Superior temporal gyrus (tissue), 1 donor: Measurements from ENCODE around the gene FEV.

Source experiments
- DNase-seq: peaks from one replicate; pipeline ENCODE4 v3.0.0-alpha.2; 2016; ENCODE audit errors: extremely low spot score

The FEV gene

DNA sequence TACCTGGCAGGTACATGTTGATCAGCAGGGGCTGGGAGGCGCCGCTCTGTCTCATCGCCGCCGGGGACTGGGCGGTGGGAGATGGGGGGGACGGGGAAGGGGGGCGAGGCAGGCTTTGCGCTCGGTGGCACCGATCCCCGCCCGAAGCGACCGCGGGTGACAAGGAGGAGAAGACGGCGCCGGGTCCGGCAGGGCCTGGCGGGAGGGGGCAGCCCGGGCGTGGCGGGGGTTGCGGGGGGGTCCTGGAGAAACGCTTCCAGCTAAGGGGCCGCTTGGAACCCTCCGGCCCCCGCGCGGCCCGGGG lies at the start of gene FEV:
TSS of gene FEV (minus strand) at position 164 of the 304 bp plus-strand sequence. CDS start at position 55, 109 bp downstream.
- no peak for DNase-seq

DNA sequence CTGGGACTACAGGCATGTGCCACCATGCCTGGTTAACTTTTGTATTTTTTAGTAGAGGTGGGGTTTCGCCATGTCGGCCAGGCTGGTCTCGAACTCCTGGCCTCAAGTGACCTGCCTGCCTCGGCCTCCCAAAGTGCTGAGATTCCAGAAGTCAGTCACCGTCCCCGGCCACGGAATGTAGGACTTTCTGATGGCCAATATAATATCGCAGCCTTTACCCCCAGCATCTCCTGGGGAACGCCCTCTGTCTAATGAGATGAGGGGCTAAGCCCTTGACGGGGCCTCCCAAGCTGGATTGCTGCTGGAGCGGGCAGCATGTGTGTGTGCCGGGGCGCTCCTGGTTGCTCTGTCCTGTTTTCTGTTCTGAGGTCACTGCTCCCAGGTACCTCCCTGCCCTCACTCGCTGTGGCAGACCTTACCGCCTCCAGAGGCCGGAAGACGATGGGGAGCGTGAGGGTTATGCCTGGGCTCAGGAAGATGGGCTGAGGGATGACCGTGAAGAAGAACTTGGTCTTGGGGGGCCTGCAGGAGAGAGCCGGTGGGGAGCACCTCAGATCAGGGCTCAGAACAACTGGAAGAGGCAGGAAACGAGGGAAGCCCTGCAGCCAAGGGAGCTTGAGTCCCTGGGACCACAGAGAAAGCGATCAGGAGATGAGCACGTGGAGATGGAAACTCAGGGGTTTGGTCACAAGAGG lies 47.2 kb upstream of the FEV start:
- no peak for DNase-seq

DNA sequence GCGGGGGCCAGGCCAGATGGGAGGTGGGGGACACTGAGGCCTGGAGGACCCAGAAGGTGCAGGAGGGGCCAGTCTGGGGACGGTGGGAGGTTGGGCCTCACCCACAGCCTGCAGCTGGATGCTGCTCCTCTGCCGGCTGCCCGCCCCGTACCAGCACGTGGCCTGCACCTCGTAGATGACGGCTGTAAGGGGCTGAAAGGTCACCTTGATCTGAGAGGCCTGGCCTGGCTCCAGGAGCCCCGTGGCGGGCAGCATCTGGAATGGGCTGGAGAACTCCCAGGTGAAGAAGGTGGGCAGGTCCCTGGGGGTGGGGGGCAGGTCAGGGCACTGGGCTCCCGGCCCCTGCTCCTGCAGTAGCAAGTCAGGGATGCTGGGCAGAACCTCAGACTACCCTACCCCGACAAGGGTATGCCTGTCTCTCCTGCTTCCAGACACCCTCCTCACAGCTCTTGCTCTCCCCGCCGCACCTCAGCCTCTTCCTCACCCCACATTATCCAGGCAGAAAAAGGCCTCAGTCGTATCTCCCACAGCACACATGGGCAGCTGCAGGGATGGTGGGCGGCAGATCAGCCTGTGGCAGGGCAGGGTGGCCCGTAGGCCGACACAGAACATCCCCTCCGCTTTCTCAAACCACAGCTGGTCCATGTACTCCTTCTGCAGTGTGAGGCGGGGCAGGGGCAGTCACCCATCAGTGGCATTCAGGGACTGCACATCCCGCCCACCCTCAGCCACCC lies 46.2 kb upstream of the FEV start:
- DNase-seq: no peak

DNA sequence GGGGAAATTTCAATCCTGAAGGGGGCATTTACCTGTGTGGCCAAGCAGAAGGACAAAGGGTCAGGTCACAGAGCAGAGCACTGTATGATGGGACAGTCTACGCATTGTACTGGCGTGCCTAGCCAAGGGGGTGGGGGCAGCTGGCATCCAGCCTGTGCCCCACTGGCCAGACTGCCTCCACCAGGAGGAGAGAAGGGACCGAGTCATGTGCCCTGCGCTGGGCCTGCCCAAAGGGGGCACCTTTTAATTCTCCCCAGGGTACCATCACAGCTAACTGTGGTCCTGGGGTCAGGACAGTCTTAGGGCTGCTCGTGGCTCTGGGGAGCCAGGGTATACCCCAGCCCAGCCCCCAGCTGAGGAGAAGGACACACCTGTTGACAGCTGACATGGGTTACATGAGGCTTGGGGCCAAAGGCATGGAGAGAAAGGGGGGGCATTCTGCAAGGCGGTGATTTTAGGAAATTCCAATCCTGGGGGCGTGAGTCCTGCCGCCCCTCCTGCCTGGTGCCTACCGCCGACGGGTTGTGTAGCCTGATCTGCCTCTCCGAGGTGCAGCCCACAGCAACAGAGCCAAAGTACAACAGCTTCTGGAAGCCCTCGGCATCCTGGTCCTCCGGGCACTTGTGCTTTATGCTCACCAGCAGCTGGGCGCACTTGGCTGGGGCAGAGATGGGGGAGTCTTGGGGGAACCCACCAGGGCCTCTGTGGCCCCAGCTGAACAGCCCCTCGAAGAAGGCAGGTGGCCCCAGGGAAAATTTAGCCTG lies 45.4 kb upstream of the FEV start:
- no peak for DNase-seq

DNA sequence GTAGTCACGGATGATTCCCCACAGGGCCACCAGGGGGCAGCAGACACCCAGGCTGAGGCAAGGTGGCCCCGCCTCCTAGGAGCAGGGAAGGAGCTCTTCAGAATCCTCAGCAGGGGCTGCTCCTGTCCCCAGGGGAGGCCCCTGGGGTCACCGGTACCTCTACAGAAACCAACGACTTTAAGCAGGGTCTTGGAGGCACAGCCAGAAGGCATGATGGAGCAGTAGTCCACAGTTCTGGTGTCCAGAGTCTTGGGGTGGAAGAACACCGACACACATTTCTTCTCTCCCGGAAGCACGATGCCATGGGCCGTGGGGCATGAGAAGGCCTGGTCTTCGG lies 44.8 kb upstream of the FEV start:
- peak; percentile 92 for DNase-seq

DNA sequence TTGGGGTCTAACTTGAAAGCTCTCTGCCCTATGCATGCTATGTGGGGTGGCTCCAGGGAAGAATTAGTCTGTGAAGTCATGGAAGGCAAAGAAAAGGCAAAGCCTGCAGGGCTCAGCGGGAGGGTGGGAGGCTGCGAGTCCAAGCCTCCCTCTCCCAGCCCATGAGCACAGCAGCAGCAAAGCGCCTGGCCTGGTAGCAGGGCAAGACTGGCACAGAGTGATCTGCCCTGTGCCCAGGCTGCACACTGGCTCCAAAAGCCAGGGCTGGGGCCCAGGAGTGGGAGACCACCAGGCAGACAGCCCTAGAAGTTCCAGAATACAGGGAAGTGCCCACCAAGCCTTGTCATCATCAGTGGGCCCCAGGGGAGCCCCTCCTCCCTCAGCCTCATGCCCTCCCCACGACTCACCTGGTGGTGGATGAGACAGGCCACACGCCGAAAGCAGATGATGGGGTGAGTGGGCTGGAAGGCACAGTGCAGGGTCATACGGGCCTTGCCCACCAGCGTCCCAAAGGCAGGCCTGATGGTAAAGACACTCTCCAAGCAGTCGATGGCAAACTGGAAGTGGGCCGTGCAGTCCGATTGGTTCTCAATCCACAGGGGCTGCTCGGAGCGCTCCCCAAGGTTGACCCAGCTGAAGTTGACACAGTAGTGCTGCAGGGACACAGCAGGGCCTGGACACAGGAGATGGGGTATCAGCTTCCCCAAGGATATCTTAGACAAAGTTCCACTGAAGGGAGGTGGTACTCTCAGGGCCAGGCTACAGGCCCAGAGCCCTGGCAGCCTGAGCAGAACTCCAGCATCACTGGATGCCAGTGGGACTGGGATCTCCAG lies 44.2 kb upstream of the FEV start:
- no peak for DNase-seq

DNA sequence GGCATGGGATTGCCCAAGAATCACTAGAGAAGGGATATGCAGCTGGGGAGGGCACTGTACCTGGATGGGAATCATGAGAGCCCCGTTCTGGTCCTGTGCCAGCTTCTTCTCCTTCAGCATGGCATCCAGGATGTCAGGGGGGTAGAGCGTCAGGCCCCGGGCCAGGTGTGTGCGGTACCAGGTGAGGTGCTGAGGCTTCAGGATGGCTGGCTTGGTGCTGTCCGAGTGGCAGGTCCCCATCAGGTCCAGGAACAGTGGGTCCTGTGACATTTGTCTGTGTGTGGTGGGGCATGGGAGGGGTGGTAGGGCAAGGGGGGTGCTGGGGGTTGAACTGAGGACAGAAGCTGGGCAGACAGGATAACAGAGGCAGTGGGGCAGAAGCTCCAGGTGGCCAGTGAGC lies 43.2 kb upstream of the FEV start:
- DNase-seq: no peak

DNA sequence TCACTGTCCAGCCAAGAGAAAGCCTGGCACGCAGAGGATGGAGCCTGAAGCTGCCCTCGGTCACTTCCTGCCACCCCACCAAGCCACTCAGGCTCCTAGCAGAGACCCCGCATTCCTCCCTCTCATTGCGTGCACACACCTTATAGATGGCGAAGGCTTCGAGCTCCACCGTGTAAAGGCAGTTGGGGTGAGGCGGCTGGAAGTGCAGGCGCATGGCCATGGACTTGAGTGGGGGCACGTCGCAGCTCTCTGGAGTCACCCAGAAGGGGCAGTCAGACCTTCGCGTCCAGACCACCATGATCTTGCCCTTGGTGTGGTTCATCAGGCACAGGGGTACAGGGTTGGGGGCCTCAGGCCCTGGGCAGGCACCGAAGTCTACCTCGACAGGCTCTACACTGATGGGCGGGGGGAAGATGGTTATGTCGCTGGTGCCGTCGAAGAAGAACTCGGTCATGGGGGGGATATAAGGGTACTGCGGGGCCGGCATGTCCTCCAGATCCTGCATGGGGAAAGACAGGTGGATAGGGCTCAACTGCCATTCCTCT lies 42.6 kb upstream of the FEV start:
- no peak for DNase-seq

DNA sequence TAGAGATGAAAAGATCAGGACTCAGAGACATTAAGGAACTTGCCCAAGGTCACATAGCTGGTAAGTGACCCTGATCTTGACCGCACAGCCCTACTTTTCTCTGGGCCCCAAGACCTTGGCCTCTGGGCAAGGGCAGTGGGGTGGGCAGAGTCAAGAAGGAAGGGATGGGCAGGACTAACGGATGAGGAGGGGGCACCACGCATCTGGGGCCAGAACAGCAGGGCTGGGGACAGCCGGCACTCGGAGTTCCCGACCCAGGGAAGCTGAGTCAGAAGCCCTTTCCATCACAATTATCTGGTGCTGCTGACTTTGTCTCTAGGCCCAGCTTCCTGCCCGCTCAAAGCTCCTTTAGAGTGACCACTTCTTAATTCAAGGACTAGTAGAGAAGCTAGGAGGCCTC lies 42.0 kb upstream of the FEV start:
- no peak for DNase-seq

DNA sequence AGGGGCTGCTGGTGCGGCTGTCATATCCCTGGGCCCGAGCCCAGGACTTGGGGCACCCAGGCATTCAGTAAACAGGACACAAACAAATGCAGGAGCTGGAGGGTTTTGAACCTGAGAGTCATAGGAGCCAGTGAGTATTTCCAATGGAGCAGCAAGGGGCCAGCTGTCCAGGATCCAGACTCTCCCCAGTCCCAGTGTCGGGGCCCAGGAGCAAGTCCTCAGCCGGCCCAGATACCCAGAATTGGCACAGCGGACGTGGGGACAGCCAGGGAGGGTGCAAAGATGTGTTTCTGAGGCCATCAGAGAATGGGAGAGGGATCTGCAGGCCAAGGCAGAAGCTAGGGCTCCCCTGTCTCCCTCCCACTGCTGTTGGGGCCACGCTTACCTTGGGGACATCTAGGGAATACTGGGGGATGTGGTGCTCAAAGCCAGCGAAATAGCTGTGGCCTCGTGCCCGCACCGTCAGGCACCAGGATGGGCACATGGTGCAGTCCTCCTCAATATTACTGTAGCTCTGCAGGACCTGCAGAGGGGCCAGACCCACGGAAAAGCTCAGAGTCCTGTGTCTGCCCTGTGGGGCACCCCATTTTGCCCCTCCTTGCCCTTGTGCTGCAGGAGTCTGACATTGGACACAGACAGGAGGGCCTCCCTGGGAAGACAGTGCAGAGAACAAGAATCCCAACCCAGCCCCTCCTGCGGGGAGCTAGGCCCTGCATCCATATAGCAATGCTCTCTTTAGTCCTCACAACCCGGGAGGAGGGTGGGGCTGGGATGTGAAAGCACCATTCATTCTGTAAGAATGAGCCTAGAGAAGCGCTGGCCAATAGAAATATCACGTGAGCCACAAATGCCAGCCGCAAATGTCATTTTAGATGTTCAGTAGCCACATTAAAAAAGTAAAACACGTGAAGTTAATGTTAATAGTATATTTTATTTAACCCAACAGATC lies 40.9 kb upstream of the FEV start:
- peak; percentile 94 for DNase-seq

DNA sequence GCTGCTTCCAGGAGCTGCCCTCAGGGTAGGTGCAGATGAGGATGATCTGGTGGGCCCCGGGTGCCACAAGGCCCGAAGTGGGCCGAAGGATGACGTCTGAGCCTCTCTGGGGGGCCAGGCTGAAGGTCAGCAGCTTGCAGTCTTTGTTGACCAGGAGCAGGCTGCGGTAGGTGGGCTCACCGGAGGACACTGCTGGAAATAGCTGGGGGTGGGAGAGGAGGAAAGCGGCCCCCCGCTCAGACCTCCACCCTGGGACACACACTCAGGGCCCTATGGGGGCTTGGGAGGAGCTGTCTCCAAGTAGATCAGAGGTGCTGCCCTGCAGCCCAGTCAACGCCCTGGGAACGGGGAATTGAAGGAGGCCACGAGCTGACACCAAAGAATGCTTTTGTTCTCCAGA lies 39.1 kb upstream of the FEV start:
- DNase-seq: no peak

DNA sequence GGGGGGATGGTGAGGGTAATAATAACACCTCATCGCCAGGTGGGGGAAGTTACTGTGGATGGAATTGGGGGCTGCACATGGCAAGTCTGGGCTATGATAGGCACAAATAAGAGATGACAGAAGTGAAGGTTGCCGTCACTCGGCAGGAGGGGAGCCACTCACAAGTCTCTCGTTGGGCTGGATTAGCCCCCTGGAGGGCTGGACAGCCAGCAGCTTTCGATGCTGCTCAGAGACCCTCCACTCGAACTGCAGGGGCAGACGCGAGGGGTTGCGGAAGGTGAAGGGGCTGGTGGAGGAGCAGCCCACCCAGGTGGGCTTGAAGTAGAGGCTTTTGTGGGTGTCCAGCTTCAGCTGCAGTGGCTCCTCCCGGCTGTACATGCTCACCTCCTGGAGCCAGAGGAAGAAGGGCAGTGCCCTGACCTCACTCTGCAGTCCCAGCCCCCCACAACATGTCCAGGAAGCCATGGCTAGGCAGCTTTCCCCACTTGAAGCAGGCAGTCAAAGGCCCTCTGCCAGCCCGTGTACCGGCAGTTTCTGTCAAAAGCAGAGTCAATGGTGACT lies 38.1 kb upstream of the FEV start:
- DNase-seq: no peak

DNA sequence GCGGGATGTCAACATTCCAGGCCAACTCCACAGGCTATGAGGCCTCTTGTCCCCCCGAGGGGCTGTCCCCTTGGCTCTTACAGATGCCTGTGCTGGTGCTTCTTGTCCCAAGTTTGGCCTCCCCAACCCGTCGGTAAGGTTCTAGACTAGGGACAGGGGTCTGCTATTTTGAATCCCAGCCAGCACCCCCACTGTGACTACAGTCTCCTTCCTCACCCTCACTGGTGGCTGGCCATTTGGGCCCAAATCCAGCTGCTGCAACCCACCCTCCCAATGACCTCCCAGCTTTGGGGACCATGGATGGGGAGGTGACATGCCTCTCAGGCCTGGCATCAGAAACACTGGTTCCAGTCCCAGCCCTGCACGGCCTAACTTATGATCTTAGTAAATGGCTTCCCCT lies 37.6 kb upstream of the FEV start:
- no peak for DNase-seq

DNA sequence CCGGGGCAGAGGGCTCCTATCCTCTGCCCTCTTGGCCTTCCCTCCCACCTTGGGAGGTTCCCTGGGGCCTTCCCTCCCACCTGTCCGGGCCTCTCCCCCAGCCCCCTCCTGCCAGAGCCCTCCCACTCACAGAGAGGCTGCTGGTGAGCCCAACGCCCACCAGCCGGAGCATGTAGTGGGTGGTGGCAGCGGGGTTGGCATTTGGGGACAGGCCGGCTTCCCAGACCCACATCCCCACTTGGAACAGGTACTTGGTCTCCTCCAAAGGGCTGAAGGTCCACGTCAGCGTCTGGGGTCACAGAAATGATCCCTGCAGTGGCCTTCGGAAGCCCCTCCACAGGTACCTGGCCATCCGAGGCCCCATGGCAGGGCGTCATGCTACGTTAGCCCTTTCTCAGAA lies 37.1 kb upstream of the FEV start:
- DNase-seq: no peak

DNA sequence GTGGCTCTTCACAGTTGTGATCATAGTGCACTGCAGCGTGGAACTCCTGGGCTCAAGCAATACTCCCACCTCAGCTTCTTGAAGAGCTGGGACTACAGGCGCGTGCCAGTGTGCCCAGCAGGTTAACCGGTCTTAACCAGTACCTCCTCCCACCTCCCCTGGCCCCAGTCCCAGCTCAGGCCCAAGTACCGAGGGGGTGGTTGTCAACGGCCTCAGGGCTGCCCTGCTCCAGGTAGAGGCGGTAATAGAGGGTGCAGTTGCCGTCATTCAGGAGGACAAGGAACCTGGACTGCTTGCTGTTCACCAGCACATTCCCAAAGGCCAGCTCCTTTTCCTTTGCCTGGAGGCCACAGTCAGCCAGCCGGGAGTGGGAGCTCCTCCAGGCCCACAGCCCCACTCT lies 36.6 kb upstream of the FEV start:
- DNase-seq: no peak

DNA sequence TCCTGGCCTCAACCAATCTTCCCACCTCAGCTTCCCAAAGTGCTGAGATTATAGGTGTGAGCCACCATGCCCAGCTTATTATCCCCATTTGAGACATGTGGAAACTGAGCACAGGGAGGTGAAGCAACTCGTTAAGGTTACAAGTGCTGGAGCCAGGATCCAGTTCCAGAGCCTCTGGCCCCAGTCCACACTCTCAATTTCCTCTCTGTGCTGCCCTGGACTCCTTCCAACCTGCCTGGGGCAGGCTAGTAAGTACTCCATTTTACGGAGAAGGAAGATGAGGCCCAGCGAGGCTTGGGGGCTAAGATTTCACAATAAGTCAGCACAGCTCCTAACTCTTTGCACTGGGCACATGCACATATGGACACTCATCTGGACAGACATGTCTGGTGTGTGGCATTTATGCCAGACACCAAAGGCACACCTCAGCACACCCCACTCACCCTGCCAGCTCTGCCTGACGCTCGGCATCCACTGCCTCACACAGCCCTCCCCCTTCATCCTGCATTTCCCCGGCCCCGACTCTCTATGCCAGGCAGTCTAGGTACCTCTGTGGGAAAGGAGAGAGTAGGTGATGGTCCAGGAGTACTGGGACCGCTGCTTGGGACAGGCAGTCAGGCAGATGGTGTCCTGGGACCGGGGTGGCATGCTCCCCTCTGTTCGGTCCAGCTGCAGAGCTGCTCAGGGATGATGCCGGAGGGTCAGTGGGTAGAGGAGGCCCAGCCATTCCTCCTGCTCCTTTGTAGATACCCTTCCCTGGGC lies 35.8 kb upstream of the FEV start:
- DNase-seq: no peak

DNA sequence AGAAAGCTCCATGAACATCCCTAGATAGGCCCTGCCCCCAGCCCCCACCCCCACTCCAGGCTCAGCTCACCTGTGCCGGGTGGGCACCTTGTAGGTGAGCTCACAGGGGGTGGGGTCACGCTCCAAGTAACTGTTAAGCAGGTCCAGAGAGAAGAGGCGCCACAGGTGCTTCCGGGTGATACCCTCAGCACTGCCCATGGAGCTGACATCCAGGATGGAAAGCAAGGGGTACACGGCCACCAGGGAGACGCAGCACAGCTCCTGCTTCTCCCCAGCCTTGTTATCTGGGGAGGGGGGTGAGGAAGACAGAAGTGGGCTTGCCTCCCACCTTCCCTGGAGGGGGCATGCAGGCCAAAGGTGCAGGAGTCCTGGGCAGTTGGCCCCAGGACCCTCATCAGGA lies 34.5 kb upstream of the FEV start:
- no peak for DNase-seq

DNA sequence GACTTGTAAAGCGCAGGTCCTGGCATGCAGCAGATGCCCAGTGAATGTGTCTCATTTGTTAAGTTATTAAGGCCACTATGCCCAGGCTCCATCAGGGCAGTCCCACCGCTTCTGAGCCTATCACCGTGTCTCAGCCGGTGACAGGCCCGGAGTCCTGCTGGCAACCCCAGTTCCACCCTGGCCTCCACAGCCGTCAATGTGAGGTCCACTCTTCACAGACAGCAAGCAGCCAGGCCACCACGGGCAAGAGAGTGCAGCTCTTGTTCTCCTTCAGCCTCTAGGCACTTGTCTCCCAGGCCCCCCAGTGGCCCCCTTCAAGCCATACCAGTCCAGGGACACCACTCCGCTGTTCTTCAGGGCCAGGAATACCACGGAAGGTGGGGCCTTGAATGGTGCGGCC lies 33.7 kb upstream of the FEV start:
- DNase-seq: no peak

DNA sequence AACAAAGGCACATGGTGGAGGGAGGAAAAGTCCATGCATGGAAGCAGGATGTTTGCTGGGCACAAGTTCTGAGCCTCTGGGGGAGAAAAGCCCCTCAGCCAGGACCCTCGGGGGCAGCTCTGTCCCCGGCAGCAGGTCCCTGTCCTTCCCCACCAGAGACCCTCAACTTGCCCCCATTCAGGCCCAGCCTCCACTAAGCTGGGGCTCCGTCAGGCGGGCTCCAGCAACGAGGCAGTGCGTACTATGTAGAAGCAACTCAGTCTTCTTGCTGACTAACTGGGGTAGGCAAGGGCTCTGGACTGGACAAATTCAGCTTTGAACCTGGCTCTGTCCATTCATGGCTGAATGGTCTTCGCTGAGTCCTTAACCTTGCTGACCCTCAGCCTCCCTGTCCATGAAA lies 33.3 kb upstream of the FEV start:
- no peak for DNase-seq
